Fibroblast of skin of left biceps (primary cell): Measurements from ENCODE around the gene MACF1.
"Not testable (repeated sequence)": the region's sequence is repeated elsewhere in the genome, so short reads cannot be mapped to it uniquely, and the experiment has no call there.

ENCODE experiments used
- DNase-seq, 2 experiments: peaks; one replicate each; pipeline ENCODE4 v3.0.0-alpha.2; 2013; ENCODE audit warnings: low read depth in 2 of 2

Gene MACF1

GRCh38 chr1:39452540-39452939 is 248.0 kb downstream of the MACF1 start:
- DNase-seq, result no peak

GRCh38 chr1:39453603-39454002 is 249.1 kb downstream of the MACF1 start:
- no peak for DNase-seq

- no peak for DNase-seq
Observed at GRCh38 chr1:39458991-39459390, 254.5 kb downstream of the MACF1 start.

- DNase-seq, result no peak
Observed at GRCh38 chr1:39462074-39462473, 257.6 kb downstream of the MACF1 start.

GRCh38 chr1:39466413-39467107 is 262.1 kb downstream of the MACF1 start:
- DNase-seq, result no peak

GRCh38 chr1:39467108-39467720 is 262.7 kb downstream of the MACF1 start:
- DNase-seq, result not testable (repeated sequence)

GRCh38 chr1:39469150-39469549 is 264.7 kb downstream of the MACF1 start:
- no peak for DNase-seq

- DNase-seq, result no peak
Observed at GRCh38 chr1:39470040-39470439, 265.5 kb downstream of the MACF1 start.

GRCh38 chr1:39472826-39473225 is 268.3 kb downstream of the MACF1 start:
- DNase-seq, result no peak

GRCh38 chr1:39473324-39473723 is 268.8 kb downstream of the MACF1 start:
- DNase-seq, result no peak

- no peak for DNase-seq
Observed at GRCh38 chr1:39474810-39475209, 270.3 kb downstream of the MACF1 start.

- DNase-seq, result not testable (repeated sequence)
Observed at GRCh38 chr1:39475551-39475950, 271.1 kb downstream of the MACF1 start.

- peak in 1 of 2 experiments; percentile 8 for DNase-seq
Observed at GRCh38 chr1:39478126-39478915, 273.8 kb downstream of the MACF1 start.

- no peak for DNase-seq
Observed at GRCh38 chr1:39481289-39481688, 276.8 kb downstream of the MACF1 start.

GRCh38 chr1:39483276-39483675 is 278.8 kb downstream of the MACF1 start:
- DNase-seq, result no peak

- no peak for DNase-seq
Observed at GRCh38 chr1:39484564-39484963, 280.1 kb downstream of the MACF1 start.

GRCh38 chr1:39485046-39485803 is 280.7 kb downstream of the MACF1 start:
- DNase-seq, result no peak

- no peak for DNase-seq
Observed at GRCh38 chr1:39488012-39488545, 283.6 kb downstream of the MACF1 start.

- no peak for DNase-seq
Observed at GRCh38 chr1:39488793-39489566, 284.5 kb downstream of the MACF1 start.

- no peak for DNase-seq
Observed at GRCh38 chr1:39489567-39490239, 285.2 kb downstream of the MACF1 start.
